PC-3 (cell line): ENCODE measurements around the gene SENP3.

Experiments used
- CTCF ChIP-seq: fragments of 300-600 bp; sonication (generic); conservative IDR thresholded peaks from 2 replicates; pipeline ENCODE4 v1.5.1; 2017; ENCODE audit warnings: antibody characterized with exemption, low read depth, mild to moderate bottlenecking, low read length
- EZH2 ChIP-seq: fragments of 300-600 bp; sonication (generic); IDR thresholded peaks from one replicate; pipeline ENCODE4 v1.6.1; 2017; ENCODE audit warnings: antibody characterized with exemption, mild to moderate bottlenecking, low read length; ENCODE audit not compliant: unreplicated experiment
- EZH2phosphoT487 ChIP-seq: fragments of 300-600 bp; sonication (generic); IDR thresholded peaks from 2 replicates; pipeline ENCODE4 v1.6.1; 2018; ENCODE audit warnings: mild to moderate bottlenecking, antibody characterized with exemption, low read length, borderline replicate concordance

GRCh38 chr17:7557775-7558543 lies 3.8 kb upstream of the SENP3 start:
- no peak for TF ChIP-seq CTCF
- no peak for TF ChIP-seq EZH2
- TF ChIP-seq EZH2phosphoT487, result no peak
